GM12874 (cell line): ENCODE data around the gene PRPF18.

Experiments
- TF ChIP-seq, protein P1 (sequence below): IDR thresholded peaks from 2 replicates; pipeline ENCODE4 v1.5.1; 2011; ENCODE audit warnings: low read depth, mild to moderate bottlenecking, control low read depth, low read length, moderate library complexity; ENCODE audit not compliant: insufficient read depth

Gene PRPF18

DNA sequence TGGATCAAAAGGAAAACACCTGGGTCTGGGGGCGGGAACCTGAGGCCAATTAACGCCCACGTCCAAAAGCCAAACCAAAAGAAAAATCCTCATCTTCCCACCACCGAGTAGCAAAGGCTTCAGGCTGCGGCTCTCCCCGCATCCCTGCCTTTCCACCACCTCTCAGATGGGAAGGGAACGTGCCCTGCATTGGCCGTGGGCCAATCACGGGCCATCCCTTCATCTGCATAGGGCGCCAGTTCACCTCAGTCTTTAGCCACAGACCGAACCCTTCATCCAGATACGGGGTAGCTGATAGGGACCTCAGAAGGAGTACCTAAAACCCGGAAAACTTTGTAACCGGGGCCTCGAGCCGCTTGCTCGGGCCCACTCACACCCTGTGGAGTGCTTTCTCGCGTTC, 626 bp downstream of the PRPF18 start:
- TF ChIP-seq, protein P1, sequence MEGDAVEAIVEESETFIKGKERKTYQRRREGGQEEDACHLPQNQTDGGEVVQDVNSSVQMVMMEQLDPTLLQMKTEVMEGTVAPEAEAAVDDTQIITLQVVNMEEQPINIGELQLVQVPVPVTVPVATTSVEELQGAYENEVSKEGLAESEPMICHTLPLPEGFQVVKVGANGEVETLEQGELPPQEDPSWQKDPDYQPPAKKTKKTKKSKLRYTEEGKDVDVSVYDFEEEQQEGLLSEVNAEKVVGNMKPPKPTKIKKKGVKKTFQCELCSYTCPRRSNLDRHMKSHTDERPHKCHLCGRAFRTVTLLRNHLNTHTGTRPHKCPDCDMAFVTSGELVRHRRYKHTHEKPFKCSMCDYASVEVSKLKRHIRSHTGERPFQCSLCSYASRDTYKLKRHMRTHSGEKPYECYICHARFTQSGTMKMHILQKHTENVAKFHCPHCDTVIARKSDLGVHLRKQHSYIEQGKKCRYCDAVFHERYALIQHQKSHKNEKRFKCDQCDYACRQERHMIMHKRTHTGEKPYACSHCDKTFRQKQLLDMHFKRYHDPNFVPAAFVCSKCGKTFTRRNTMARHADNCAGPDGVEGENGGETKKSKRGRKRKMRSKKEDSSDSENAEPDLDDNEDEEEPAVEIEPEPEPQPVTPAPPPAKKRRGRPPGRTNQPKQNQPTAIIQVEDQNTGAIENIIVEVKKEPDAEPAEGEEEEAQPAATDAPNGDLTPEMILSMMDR, result no peak

DNA sequence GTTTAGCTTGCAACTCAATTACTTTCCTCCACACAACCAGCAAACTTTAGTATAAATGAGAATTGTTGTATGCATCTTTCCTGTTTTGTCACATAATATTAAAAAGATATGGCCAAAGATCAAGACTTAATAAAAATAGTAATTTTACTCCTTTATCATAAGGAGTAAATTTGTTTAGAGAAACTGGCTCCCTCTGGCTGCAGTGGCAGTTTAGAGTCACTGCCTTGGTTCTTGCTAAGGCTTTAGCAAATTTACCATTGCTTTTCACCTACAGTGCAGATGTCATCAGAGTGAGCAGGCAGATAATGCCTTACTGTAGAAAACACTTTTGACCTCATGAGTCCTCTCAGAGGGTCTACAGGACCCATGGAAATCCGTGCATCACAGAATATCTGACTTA, 2.6 kb downstream of the PRPF18 start:
- TF ChIP-seq, protein P1, result no peak

- TF ChIP-seq, protein P1, result no peak
Observed at GRCh38 chr10:13590886-13591285, 4.1 kb downstream of the PRPF18 start.

GRCh38 chr10:13592306-13592705, 5.5 kb downstream of the PRPF18 start:
- TF ChIP-seq, protein P1, result no peak

- TF ChIP-seq, protein P1, result no peak
Observed at GRCh38 chr10:13593535-13593934, 6.8 kb downstream of the PRPF18 start.

GRCh38 chr10:13594641-13595040, 7.9 kb downstream of the PRPF18 start:
- TF ChIP-seq, protein P1, result no peak

- TF ChIP-seq, protein P1, result no peak
Observed at GRCh38 chr10:13597909-13598308, 11.1 kb downstream of the PRPF18 start.

DNA sequence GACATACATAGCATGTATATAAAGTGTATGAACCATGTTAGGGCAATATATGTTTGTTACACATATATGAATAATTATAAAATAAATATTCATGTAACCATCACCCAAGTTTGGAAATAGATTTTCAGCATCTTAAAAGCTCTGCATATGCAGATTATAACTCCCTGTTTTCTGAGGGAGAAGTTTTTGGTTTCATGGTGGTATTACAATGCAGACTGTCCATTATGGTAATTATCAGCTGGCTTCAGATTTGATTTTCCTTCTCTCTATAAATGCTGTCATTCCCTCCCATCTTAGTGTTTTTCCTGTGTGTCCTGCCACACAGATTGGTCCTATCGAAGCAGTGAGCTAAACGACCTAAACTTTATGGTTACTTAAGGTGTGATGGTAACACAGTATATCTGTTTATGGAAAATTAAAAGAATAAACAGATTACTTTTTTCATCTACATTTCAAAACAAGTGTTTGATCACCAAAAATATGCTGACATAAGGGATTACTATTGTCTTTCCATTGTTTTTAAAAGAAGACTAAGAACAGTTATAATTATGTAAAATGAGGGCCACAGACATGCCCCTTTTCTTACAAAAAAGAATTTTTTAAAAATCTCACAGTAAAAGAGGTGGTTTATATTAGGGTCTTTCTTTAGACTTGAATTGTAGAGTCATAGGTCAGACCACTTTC, 17.7 kb downstream of the PRPF18 start:
- TF ChIP-seq, protein P1, result no peak
